ENCODE measurements around the gene PCBP3.
"Not testable (repeated sequence)": the region's sequence is repeated elsewhere in the genome, so short reads cannot be mapped to it uniquely, and the experiment has no call there.

PCBP3 gene

DNA sequence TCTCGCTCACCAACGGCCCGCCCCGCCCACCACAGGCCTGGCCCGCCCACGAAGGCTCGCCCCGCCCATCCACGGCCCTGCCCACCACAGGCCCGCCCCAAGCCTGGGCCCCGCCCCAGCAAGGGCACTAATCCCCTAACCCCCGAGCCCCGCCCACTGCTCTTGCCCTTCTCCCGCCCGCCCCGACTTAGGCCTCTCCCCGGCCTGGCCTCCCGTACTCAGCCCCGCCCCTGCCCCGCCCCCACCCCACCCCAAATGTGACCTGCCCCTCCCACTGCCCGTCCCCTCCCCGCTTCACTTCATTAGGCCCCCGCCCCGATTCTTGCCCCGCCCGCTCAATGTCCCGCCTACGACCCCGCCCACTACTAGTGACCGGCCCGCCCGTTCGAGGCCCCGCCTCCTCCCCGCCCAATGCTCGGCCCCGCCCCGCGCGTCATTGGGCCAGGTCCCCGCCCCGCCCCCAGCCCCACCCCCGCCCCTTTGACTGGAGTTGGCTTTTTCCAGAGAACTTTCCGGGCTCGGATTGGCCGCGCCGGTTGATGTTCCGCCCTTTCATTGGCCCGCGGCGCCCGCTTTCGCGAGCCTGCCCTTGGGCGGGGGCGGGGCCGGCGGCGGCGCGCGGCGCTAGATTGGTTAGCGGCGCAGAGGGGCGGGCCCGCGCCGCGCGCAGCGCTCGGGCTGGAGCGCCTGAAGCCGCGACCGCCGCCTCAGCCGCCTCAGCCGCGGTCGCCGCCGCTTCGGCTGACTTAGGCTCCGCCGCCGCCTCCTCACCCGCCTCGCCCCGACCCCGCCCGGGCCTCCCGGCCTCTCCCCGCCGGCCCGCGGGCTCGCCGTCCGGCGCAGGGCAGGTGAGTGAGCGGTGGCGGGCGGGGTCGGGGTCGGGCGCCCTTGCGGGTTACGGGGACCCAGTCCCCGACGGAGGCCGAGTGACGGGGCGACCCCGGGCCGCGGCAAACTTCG, at the start of gene PCBP3:
Gene PCBP3 (plus strand): TSS at position 705 of the 960 bp plus-strand sequence. CDS start 206,361 bp downstream, outside the sequence.
- in situ Hi-C loops (cut with HindIII; ENCODE audit: low sequenced_read_pairs): no loop called here

DNA sequence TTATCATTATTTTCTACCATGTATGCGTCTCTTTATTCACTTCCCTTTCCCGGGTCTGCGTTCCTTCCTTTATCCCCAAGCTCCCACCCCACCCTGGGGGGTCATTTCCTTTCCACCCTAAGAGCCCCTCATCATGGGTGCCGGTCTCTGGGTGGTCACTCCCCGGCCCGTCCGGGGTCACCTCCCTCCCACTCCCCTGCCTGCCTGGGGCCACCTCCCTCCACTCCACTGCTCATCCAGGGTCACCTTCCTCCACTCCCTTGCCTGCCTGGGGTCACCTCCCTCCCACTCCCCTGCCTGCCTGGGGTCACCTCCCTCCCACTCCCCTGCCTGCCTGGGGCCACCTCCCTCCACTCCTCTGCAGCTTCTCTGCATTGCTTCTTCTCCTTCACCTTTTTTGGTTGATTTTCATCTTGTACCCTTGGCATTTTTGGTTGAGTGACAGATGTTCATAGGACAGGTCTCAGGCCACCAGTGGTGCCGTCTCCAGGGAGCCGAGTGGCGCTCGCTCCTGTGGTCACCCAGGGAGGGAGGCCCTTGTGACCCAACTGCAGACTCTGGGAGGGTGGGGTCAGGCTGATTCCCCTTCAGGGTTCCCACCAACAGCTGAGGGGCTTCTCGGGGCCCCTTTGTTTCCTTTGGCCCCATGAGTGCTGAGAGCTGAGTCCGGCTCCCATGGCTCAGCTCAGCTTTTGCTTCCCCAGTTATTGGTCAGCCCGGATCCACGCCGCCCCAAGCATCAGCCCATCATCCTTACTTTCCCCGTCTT, 48.6 kb upstream of the PCBP3 start:
- in situ Hi-C loops (cut with HindIII; ENCODE audit: low sequenced_read_pairs): no loop called here

DNA sequence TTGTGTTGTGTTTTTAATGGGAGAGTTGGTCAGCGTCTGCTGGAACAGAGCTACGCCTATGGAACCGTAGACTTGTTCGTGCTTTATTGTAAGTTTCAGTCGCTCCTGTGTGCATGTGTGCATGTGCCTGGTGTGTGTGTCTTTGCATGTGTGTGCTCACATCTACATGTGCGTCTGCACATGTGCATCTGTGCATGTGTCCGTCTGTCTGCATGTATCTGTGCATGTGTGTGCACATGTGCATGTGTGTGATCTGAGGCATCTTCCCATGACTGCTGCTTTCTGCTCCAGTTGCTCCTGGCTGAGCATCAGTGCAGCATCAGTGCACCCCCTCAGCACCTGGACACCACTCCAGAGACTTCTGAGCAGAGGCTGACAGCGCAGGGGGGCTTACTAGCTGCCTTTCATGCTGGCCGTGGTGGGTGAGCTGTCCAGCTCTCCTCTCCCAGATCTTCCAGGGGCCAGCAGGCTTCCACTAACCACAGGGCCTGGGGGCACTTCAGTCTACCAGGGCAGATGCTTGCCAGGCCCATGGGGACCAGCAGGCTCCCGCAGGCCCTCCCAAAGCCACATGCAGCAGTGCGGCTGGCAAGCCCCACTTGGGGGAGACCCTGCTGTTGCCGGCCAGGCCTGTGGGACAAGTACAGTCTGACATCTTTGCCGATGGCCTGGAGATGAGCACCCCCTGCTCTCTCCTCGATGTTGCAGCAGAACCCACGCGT, 47.8 kb upstream of the PCBP3 start:
- in situ Hi-C loops (cut with HindIII; ENCODE audit: low sequenced_read_pairs): no loop called here

DNA sequence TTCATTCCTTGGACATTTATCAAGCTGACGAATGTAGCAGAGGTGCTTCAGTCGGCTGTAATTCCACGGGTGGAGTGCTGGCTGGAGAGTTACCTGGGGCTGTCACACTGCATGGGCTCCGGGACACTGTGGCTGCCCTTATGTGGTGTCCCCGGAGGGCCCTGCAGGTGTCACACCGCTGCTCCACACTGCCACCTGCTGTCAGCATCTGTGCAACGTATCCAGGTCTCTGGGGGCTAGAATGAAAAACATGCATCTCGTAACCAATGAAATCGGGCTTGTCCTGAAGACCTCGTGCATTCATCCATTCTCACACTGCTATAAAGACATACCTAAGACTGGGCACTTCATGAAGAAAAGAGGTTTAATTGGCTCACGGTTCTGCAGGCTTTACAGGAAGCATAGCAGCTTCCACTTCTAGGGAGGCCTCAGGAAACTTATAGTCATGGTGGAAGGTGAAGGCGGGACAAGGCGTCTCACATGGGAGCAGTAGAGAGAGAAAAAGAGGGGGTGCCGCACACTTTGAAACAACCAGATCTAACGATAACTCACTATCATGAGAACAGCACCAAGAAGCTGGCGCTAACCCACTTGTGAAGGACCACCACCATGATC, 46.7 kb upstream of the PCBP3 start:
- in situ Hi-C loops (cut with HindIII; ENCODE audit: low sequenced_read_pairs): no loop called here

DNA sequence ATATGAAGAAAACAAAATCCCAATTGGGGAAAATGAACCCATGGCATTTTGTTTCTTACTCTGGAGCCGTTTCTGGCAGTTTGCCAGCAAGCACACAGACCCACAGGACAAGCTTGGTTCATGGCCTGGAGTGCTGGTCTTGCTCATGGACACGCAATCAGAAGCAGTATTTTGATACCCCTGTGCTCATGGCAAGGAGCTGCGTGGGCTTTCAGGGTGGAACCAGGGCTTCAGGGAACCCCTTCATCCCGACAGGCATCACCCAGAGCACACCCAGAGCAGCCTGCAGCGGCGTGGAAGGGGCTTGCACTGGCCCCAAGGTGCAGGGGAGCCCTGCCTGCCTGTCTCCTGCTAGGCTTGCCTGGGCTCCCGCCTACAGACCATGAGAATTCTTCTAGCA, 45.4 kb upstream of the PCBP3 start:
- in situ Hi-C loops (cut with HindIII; ENCODE audit: low sequenced_read_pairs): no loop called here

DNA sequence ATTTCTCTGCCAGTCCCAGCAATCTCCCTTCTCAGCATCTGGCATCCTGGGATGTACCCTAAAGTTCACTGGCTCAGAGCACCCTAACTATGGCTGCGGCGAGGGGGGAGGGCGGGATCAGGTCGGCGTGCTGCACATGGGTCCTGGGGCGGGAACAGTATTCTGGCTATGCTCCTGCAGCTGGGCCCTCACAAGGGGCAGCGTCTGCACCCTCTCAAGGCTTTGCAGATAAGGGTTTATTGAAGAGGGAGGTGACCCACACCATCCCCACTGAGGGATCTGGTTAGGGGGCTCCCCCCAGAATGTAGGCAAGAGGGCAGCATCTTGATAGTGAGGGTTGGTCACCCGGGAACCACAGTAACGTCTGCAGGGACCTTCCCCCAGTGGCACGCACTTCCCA, 44.9 kb upstream of the PCBP3 start:
- in situ Hi-C loops (cut with HindIII; ENCODE audit: low sequenced_read_pairs): no loop called here

DNA sequence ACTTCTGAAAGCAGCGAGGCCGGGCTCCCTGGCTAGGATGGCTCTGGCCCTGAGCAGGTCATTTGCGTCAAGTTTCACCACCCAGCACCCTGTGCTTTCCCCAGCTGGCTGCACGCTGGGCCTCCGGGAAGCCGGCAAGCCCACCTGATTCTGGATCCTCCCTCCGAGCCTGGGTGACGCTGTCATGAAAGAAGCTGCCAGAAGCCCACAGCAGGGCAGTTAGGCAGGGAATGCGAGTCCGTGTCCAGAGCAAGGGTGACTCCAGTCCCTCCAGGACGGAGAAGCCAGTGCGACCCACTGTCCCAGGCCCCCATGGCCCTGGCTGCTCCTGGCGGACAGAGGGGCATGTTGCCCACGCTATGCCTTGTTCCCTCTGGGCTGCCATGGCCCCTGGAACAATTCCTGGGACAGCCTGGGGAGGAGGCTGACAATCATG, 44.4 kb upstream of the PCBP3 start:
- in situ Hi-C loops (cut with HindIII; ENCODE audit: low sequenced_read_pairs): no loop called here

DNA sequence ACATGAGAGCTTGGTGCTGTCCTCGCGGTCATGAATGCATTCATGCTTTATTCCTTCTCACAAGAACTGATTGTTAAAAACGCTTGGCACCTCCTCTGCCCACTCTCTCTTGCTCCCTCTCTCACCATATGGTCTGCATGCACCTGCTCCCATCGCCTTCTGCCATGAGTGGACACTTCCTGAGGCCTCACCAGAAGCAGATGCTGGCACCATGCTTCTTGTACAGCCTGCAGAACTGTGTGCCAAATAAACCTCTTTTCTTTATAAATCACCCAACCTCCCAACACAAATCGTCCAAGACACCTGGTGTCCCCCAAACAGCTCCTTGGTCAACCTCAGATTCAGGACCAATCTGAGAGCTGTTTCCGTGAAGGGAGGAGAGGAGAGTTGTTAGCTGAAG, 43.3 kb upstream of the PCBP3 start:
- in situ Hi-C loops (cut with HindIII; ENCODE audit: low sequenced_read_pairs): no loop called here

DNA sequence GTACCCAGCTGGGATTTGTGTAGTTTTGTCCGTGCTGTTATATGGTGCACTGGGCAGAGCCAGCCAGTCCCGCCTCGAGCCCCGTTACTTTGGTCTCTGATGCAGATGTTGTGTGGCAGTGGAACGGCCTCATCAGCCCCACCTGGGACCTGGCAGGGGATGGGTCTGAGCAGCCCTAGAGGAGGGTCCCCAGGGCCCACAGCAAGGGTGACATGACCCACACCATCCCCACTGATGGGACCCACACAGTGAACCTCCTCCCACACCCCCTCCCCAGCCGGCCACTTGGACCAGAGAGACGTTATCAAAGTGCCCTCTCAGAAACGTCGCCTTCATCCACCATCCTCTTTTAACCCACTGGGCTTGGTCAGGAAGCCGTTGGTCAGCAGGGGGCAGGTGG, 42.0 kb upstream of the PCBP3 start:
- in situ Hi-C loops (cut with HindIII; ENCODE audit: low sequenced_read_pairs): no loop called here

DNA sequence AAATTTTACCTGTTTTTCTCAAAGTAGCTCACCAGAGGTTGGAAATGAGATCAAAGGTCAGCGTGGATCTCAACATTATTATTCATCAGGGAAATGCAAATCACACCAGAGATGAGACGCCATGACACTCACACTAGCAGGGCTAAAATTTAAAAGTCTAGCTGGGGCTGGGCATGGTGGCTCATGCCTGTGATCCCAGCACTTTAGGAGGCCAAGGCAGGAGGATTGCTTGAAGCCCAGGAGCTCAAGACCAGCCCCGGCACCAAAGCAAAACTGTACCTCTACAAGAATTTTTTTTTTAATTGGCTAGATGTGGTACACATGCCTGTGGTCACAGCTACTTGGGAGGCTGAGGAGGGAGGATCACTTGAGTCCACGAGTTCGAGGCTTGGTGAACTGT, 41.4 kb upstream of the PCBP3 start:
- in situ Hi-C loops (cut with HindIII; ENCODE audit: low sequenced_read_pairs): no loop called here

DNA sequence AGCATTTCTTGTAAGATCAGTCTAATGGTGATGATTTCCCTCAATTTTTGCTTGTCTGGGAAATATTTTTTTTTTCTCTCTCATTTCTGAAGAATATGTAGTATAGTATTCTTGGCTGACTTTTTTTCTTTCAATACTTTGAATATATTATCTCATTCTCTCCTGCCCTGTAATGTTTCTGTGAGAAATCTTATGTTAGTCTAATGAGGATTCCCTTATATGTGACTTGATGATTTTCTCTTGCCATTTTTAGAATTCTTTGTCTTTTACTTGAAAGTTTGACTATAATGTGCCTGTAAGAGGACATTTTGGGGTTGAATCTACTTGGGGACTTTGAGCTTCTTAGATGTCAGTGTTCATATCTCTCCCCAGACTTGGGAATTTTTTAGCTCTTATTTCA, 40.0 kb upstream of the PCBP3 start:
- in situ Hi-C loops (cut with HindIII; ENCODE audit: low sequenced_read_pairs): no loop called here

DNA sequence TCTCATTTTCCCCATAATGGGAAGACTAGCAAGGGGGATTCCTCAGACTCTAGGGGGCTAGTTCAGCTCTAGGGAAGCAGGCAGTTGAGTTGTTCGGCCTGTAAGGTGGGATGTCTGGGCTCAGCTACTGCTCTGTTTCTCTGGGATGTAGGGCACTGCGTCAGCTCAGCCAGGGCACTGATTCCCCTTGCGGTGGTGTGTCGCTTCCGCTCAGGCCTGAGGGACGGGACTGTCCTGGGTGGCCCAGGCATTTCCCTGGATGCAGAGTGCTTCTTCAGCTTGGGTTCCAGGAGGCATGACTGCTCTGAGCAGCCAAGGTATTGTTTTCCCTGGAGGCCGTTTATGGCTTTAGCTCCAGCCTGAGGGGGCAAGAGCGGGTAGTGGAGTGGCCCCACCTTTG, 38.8 kb upstream of the PCBP3 start:
- in situ Hi-C loops (cut with HindIII; ENCODE audit: low sequenced_read_pairs): not testable (repeated sequence)

DNA sequence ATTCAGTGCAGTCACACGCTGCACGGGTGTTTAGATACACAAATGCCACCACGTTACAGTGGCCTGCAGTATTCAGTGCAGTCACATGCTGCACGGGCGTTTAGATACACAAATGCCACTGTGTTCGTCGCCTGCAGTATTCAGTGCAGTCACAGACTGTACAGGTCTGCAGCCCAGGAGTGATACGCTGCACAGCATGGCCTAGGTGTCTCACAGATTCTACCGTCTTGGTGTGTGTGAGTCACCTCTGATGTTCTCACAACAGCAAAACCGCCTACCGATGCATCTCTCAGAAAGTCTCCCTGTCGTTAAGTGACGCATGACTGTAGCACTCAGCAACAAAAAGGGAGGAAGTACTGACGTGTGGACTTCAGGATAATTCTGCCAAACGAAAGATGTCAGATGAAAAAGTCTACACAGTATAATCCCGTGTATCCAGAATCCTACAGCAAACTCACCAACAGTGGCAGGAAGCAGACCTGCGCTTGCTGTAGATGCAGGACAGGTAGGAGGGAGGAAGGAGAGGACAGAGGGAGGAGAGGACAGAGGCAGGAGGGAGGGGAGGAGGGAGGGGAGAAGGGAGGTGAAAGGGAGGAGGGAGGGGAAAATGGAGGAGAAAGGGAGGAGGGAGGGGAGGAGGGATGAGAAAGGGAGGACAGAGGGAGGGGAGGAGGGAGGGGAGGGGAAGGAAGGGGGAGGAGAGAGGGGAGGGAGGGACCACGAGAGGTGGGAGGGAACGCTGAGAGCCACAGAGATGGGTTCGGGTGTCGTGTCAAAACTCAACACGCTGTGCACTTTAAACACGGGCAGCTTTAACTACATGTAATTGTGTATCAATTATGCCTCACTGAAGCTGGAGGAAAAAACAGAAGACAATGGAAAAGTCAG, 36.3 kb upstream of the PCBP3 start:
- in situ Hi-C loops (cut with HindIII; ENCODE audit: low sequenced_read_pairs): no loop called here

DNA sequence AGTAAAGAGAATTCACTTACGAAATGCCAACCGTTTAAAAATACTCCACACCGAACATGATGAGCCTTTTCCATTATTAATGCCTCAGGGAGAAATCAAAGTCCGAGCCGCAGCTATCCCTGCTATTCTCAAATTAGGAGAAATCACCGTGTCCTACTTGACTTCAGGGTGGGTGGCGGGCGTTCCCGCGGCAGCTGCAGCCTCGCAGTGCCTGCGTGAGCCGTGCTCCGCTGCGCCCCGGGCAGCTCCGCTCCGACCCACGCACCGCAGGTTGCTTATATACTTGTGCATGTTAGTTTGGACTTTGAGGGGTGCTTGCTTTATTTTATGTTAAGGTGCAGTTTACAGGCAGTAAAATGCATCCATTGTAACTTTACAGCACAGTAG, 35.6 kb upstream of the PCBP3 start:
- in situ Hi-C loops (cut with HindIII; ENCODE audit: low sequenced_read_pairs): no loop called here

DNA sequence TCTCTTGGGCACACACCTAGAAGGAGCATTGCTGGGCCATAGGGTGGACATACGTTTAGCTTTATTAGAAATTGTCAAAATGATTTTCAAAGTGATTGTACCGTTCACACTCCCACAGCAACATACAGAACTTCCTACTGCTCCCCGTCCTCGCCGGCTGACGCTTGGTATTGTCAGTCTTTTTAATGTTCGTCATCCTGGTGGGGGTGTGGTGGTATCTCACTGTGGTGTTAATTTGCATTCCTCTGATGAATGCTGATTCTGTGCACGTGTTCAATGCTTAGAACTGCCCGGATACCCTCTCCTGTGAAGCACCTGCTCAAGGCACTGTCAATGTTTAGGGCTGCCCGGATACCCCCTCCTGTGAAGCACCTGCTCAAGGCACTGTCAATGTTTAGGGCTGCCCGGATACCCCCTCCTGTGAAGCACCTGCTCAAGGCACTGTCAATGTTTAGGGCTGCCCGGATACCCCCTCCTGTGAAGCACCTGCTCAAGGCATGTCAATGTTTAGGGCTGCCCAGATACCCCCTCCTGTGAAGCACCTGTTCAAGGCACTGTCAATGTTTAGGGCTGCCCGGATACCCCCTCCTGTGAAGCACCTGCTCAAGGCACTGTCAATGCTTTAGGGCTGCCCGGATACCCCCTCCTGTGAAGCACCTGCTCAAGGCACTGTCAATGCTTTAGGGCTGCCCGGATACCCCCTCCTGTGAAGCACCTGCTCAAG, 34.6 kb upstream of the PCBP3 start:
- in situ Hi-C loops (cut with HindIII; ENCODE audit: low sequenced_read_pairs): not testable (repeated sequence)

DNA sequence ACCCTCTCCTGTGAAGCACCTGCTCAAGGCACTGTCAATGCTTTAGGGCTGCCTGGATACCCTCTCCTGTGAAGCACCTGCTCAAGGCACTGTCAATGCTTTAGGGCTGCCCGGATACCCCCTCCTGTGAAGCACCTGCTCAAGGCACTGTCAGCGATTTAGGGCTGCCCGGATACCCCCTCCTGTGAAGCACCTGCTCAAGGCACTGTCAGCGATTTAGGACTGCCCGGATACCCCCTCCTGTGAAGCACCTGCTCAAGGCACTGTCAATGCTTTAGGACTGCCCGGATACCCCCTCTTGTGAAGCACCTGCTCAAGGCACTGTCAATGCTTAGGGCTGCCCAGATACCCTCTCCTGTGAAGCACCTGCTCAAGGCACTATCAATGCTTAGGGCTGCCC, 33.9 kb upstream of the PCBP3 start:
- in situ Hi-C loops (cut with HindIII; ENCODE audit: low sequenced_read_pairs): not testable (repeated sequence)

DNA sequence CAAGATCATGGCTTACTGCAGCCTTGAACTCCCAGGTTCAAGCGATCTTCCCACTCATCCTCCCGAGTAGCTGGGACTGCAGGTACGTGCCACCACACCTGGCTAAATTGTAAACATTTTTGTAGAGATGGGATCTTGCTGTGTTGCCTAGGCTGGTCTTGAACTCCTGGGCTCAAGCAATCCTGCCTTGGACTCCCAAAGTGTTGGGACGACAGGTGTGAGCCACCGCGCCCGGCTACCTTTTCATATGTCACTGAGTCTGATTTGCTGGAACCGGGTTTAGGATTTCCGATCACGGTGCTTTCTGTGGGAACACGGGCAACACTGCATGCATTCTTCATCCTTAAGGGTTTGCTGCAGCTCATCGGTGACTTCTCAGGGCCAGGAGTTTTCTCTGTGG, 32.2 kb upstream of the PCBP3 start:
- in situ Hi-C loops (cut with HindIII; ENCODE audit: low sequenced_read_pairs): no loop called here

DNA sequence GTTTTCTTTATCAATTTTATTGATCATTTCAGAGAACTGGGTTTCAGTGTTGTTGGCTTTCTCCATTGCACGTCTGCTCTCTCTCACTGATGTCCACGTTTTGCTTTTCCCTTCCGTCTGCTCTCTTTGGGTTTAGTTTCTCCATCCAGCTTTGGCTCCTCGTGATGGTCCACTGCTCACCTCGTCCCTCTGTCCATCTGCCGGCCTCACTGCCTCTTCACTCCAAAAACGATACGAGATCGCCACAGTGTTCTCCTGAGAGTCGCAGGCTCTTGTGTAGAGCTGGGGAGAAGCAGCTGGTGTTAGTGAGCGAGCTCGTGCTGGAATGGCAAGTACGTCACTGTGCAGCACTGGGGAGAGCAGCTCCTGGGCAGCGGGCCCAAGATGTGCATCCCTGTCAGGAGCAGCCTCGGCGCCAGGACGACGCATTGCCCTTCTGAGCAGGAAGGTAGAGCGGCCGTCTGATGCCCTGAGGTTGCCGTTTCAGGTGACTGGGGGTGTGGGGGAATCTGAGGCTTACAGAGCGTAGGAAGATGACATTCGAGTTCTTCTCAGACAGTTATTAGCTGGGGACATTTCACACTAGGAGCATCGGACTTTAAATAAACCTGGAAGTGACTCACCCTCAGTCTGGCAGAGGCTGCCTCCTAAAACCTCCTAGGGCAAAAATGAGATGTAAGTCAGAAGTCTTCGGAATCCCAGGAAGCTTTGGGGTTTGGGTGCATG, 31.4 kb upstream of the PCBP3 start:
- in situ Hi-C loops (cut with HindIII; ENCODE audit: low sequenced_read_pairs): no loop called here

DNA sequence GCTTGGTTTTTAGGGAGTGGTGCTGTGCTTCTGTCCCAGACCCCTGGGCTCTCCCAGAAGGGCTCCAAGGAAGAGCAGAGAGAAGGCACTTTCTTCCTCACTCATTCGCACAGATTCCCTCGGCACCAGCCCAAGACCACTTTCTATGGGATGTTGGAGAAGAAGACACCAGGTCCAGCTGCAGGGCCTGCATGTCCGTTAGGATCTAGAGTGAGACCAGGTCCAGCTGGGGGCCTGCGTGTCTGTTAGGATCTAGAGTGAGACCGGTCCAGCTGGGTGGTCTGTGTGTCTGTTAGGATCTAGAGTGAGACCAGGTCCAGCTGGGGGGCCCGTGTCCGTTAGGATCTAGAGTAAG, 30.9 kb upstream of the PCBP3 start:
- in situ Hi-C loops (cut with HindIII; ENCODE audit: low sequenced_read_pairs): not testable (repeated sequence)

All from endothelial cell of hepatic sinusoid (primary cell).